ENCODE data around the gene MRPL1. TPM values are rescaled to one million over a fixed set of nuclear protein-coding genes. Genes with fewer than 3 reads are reported as not detected.

Gene MRPL1
- total and polyA plus RNA-seq, 2 of the 13 experiments (the other 11 are each of a cell fraction or from before 2014, with no cell fraction given) = 23.3 to 61.5 TPM

DNA sequence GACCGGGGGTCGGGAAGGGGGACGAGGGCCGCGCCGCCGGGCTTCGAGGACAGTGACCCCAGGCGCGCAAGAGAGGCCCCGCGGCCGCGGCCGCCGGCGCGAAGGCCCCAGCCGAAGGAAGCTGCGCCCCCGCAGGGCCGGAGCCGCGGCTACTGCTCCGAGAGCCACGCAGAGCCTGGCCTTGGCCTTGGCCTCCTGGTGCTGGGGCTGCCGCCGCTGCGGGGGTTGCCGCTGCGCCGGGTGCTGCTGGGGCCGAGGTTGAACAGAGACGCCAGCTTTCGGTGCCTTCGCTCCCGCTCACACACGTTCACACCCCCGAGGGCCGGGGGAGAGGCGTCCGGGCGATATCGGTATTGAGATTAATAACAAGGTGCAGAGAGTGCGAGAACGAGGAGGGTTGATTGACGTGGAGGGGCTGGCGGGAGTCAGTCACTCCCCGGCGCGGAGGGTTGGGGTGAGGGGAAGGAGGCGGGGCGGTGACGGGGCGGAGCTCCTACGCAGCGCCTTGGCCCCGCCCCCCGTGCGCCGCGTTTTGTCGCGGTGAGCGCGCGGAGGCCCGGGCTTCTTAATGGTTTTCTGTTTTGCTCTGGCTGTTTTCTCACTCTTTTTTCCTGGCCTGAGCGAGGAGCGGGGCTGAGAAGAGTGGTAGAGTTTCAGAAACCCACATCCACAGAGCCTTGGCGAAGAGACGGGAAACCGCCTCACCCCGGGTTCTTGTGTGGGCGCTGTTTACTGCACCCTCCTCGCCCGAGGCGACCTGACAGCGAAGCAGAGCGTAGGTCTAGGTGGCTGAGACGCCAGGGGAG, 42.6 kb upstream of the MRPL1 start (continued):
- TF ChIP-seq ZBTB40 (IDR thresholded peaks at IDR 0.05) (no peak), ZBTB40 (CRISPR knock-in tag; IDR thresholded peaks at IDR 0.05) (peak; percentile 75), ZMAT3 (CRISPR knock-in tag; conservative IDR thresholded peaks at IDR 0.05) (no peak; the same call in 1 of the 2 replicates), ZC3H13 (CRISPR knock-in tag; IDR thresholded peaks at IDR 0.05) (0 out of 2 replicates have a peak, but pooled peaks have one; percentile 49), KMT2B (CRISPR knock-in tag; IDR thresholded peaks at IDR 0.05) (peak; percentile 81), RARA (CRISPR knock-in tag; IDR thresholded peaks at IDR 0.05) (peak; percentile 72), ZMAT5 (CRISPR knock-in tag; IDR thresholded peaks at IDR 0.05; ENCODE audit: borderline replicate concordance, low read depth) (no peak), ZNF549 (CRISPR knock-in tag; IDR thresholded peaks at IDR 0.05) (no peak), GATAD2A (CRISPR knock-in tag; IDR thresholded peaks at IDR 0.05) (peak; percentile 36; the same call in 1 of the 2 replicates), ATAD3A (CRISPR knock-in tag; IDR thresholded peaks at IDR 0.05) (no peak), HOXA5 (CRISPR knock-in tag; IDR thresholded peaks at IDR 0.05) (no peak), SRF (IDR thresholded peaks at IDR 0.05; ENCODE audit: low read depth, low read length) (no peak), YEATS2 (CRISPR knock-in tag; IDR thresholded peaks at IDR 0.05; ENCODE audit: borderline replicate concordance) (0 out of 2 replicates have a peak, but pooled peaks have one; percentile 39)
- TF ChIP-seq, protein P1, sequence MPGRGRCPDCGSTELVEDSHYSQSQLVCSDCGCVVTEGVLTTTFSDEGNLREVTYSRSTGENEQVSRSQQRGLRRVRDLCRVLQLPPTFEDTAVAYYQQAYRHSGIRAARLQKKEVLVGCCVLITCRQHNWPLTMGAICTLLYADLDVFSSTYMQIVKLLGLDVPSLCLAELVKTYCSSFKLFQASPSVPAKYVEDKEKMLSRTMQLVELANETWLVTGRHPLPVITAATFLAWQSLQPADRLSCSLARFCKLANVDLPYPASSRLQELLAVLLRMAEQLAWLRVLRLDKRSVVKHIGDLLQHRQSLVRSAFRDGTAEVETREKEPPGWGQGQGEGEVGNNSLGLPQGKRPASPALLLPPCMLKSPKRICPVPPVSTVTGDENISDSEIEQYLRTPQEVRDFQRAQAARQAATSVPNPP (CRISPR knock-in tag; IDR thresholded peaks at IDR 0.05) = 0 out of 2 replicates have a peak, but pooled peaks have one; percentile 76
- TF ChIP-seq, protein P2, sequence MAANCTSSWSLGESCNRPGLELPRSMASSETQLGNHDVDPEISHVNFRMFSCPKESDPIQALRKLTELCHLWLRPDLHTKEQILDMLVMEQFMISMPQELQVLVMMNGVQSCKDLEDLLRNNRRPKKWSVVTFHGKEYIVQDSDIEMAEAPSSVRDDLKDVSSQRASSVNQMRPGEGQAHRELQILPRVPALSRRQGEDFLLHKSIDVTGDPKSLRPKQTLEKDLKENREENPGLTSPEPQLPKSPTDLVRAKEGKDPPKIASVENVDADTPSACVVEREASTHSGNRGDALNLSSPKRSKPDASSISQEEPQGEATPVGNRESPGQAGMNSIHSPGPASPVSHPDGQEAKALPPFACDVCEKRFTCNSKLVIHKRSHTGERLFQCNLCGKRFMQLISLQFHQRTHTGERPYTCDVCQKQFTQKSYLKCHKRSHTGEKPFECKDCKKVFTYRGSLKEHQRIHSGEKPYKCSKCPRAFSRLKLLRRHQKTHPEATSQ (CRISPR knock-in tag; IDR thresholded peaks at IDR 0.05; ENCODE audit: borderline replicate concordance) = 0 out of 2 replicates have a peak, but pooled peaks have one; percentile 59
- TF ChIP-seq, protein P3, sequence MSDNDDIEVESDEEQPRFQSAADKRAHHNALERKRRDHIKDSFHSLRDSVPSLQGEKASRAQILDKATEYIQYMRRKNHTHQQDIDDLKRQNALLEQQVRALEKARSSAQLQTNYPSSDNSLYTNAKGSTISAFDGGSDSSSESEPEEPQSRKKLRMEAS (IDR thresholded peaks at IDR 0.05) = peak; percentile 37; the same call in 1 of the 2 replicates
